HG02610 (cell line): Measurements from ENCODE around the gene GP5.

Experiments
- ATAC-seq: cut with Tn5 transposase; IDR thresholded peaks from one replicate; pipeline ENCODE4 v1.9.1; 2021; ENCODE audit warnings: mild to moderate bottlenecking, moderate library complexity; ENCODE audit not compliant: unreplicated experiment

Gene GP5

GRCh38 chr3:194397757-194398312 is 1.2 kb downstream of the GP5 start:
- no peak for ATAC-seq

- ATAC-seq: no peak
Measured at GRCh38 chr3:194396859-194397756, 2.0 kb downstream of the GP5 start.

- ATAC-seq: no peak
Measured at GRCh38 chr3:194396539-194396858, 2.6 kb downstream of the GP5 start.

GRCh38 chr3:194395778-194396538 is 3.1 kb downstream of the GP5 start:
- no peak for ATAC-seq

- no peak for ATAC-seq
Measured at GRCh38 chr3:194395212-194395611, 3.9 kb downstream of the GP5 start.

GRCh38 chr3:194392576-194392975 is 6.5 kb downstream of the GP5 start:
- no peak for ATAC-seq

GRCh38 chr3:194390835-194391234 is 8.2 kb downstream of the GP5 start:
- no peak for ATAC-seq

- ATAC-seq: no peak
Measured at GRCh38 chr3:194389269-194389668, 9.8 kb downstream of the GP5 start.

- no peak for ATAC-seq
Measured at GRCh38 chr3:194387926-194388418, 11.1 kb downstream of the GP5 start.

- ATAC-seq: no peak
Measured at GRCh38 chr3:194387276-194387675, 11.8 kb downstream of the GP5 start.

- no peak for ATAC-seq
Measured at GRCh38 chr3:194386648-194387047, 12.4 kb downstream of the GP5 start.

GRCh38 chr3:194386066-194386465 is 13.0 kb downstream of the GP5 start:
- no peak for ATAC-seq

- no peak for ATAC-seq
Measured at GRCh38 chr3:194384569-194385001, 14.5 kb downstream of the GP5 start.

- ATAC-seq: no peak
Measured at GRCh38 chr3:194384156-194384555, 14.9 kb downstream of the GP5 start.

- ATAC-seq: no peak
Measured at GRCh38 chr3:194383276-194383940, 15.7 kb downstream of the GP5 start.

- ATAC-seq: no peak
Measured at GRCh38 chr3:194382892-194383223, 16.2 kb downstream of the GP5 start.

- ATAC-seq: no peak
Measured at GRCh38 chr3:194382196-194382891, 16.7 kb downstream of the GP5 start.

GRCh38 chr3:194381460-194381875 is 17.6 kb downstream of the GP5 start:
- no peak for ATAC-seq

- no peak for ATAC-seq
Measured at GRCh38 chr3:194380326-194380725, 18.7 kb downstream of the GP5 start.

GRCh38 chr3:194379651-194380050 is 19.4 kb downstream of the GP5 start:
- no peak for ATAC-seq

GRCh38 chr3:194379231-194379630 is 19.8 kb downstream of the GP5 start:
- ATAC-seq: no peak
